ENCODE results near the gene MDN1.

- TF ChIP-seq POLR2A (IDR thresholded peaks at IDR 0.05) (no peak), CTCF (IDR thresholded peaks at IDR 0.05) (no peak)
Observed at GRCh38 chr6:89675949-89676748, 143.4 kb downstream of the MDN1 start.
